ENCODE data around the gene PPP1R12B.

GRCh38 chr1:202561240-202561639 is 212.7 kb downstream of the PPP1R12B start:
- no peak for TF ChIP-seq EP300 (IDR thresholded peaks at IDR 0.05)
- no peak for TF ChIP-seq CTCF (IDR thresholded peaks at IDR 0.05)
- no peak for TF ChIP-seq POLR2A (IDR thresholded peaks at IDR 0.05)
